ENCODE data around the gene AEBP2. TPM values are rescaled to one million over a fixed set of nuclear protein-coding genes. Genes with fewer than 3 reads are reported as not detected.
A peak's percentile ranks its signal among the peaks of the same experiment; 100 is the strongest.
"Not testable (repeated sequence)": the region's sequence is repeated elsewhere in the genome, so short reads cannot be mapped to it uniquely, and the experiment has no call there.

AEBP2 gene
- total RNA-seq, 1 donor from 2014 or later, result 61.7 TPM

DNA sequence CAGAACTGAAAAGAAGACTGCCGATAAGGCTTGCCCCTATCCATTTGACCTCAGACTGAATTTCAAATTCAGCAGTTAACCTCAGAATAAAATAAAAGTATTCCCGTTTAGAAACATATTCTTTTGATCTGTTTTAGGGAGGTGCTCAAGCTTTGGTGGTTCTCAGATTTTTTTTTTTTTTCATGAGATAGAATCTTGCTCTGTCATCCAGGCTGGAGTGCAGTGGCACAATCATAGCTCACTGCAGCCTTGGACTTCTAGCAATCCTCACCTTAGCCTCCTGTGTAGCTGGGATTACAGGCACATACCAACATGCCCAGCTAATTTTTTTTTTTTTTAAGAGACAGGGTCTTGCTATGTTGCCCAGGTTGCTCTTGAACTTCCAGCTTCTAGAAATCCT is 15.5 kb downstream of the AEBP2 start:
- no peak for DNase-seq (ENCODE audit: low read depth)

DNA sequence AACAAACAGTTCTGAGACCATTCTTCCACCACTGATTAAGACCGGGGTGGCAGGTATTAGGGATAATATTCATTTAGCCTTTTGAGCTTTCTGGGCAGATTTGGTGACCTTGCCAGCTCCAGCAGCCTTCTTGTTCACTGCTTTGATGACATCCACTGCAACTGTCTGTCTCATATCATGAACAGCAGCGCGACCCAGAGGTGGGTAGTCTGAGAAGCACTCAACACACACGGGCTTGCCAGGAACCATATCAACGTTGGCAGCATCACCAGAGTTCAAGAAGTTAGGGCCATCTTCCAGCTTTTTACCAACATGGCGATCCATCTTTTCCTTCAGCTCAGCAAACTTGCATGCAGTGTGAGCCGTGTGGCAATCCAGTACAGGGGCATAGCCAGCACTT is 16.9 kb downstream of the AEBP2 start:
- DNase-seq (ENCODE audit: low read depth), result no peak

- no peak for DNase-seq (ENCODE audit: low read depth)
Observed at GRCh38 chr12:19457561-19457960, 18.3 kb downstream of the AEBP2 start.

DNA sequence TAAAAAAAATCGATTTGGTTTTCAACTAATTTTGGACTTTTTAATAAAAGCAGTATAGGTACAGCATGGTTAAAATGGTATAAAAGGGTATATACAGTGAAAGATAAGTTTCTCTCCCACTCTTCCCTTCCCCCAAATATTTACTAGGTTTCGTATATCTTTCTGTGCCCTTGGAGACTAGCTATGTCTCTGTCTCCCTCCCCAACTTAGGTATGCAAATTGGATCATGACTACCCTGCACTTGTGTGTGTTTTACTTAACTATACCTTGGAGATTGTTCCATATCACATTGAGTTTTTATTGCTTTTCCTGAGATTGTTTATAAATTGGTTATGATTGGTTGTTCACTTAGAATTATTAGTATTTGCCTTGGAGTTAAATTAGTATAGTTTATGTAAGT is 19.4 kb downstream of the AEBP2 start:
- no peak for DNase-seq (ENCODE audit: low read depth)

DNA sequence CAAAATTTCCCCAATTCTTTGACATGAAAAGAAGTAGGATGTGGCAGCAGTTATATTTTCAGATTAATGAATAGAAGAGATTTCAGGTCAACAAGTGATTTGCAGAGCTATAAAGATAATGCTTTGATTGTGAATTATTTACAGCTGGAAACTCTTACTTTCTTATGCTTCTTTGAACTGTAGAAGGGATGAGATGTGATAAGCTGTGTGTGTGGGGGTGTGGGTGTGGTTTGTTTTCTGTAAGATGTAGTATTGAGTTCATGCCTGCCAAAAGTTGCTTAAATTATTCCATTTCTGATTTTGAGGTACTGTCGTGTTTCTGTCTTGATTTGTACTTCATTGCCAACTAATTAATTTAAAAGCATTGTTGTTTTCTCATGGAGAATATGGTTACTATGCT is 22.7 kb downstream of the AEBP2 start:
- no peak for DNase-seq (ENCODE audit: low read depth)

- no peak for DNase-seq (ENCODE audit: low read depth)
Observed at GRCh38 chr12:19462406-19462805, 23.1 kb downstream of the AEBP2 start.

DNA sequence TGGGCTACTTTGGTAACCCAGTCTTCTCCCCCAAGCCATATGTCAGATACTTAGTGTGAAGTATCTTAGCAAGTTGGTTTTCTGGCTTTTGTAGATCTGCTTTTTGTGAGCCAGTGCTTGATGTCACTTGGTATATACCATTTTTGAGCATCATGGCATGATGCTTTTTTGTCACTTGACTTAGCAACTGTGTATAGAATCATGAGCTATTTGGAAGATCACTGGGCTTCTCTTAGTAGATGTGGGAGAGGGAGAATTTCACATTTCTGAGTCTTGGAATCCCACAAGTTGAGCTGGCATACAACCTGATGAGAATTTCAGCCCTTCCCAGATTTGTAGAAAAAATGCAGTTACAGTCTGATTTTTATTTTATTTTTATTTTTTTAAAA is 24.9 kb downstream of the AEBP2 start:
- DNase-seq (ENCODE audit: low read depth), result no peak

DNA sequence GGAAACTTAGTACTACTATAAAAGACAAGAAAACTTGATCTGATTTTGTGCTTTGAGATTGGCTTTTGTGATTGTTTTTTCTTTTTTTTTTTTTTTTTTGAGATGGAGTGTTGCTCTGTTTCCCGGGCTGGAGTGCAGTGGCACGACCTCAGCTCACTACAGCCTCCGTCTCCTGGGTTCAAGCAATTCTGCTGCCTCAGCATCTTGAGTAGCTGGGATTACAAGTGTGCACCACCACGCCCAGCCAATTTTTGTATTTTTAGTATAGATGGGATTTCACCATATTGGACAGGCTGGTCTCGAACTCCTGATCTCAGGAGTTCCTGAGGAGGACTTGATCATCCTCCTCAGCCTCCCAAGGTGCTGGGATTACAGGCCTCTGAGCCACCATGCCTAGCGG is 26.4 kb downstream of the AEBP2 start:
- DNase-seq (ENCODE audit: low read depth), result no peak

DNA sequence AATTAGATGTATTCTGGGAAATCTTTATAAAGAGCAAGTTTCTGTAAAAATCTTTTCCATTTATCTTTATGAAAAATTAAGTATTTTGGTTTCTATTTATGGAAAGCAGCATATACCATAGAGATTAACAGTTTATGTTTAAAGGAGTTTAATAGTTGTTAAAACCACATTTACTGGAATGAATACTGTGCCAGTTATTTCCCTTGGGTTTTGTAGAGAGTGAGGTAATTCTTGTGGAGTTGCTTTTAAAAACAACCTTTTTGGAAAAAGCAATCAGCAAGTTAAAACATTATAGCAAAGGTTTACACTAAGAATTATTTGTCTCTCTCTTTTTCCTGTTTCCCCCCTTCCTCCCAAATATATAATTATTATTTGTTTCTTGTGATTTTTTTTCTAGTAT is 34.9 kb downstream of the AEBP2 start:
- no peak for DNase-seq (ENCODE audit: low read depth)

- DNase-seq (ENCODE audit: low read depth), result not testable (repeated sequence)
Observed at GRCh38 chr12:19475884-19476505, 36.7 kb downstream of the AEBP2 start.

DNA sequence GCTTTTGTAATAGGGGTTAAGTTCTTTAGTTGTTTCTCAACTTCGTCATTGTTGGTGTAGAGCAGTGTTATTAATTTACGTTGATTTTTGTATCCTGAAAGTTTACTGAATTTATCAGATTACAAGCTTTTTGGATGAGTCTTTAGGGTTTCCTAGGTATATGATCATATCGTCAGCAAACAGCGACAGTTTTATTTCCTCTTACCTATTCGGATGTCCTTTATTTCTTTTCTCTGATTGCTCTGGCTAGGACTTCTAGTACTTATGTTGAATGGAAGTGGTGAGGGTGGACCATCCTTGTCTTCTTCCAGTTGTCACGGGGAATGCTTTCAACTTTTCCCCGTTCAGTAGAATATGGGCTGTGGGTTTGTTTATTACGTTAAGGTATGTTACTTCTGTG is 37.8 kb downstream of the AEBP2 start:
- no peak for DNase-seq (ENCODE audit: low read depth)

GRCh38 chr12:19480459-19480858 is 41.2 kb downstream of the AEBP2 start:
- no peak for DNase-seq (ENCODE audit: low read depth)

- DNase-seq (ENCODE audit: low read depth), result peak; percentile 47
Observed at GRCh38 chr12:19482036-19482435, 42.7 kb downstream of the AEBP2 start.

GRCh38 chr12:19482551-19483109 is 43.3 kb downstream of the AEBP2 start:
- peak; percentile 27 for DNase-seq (ENCODE audit: low read depth)

DNA sequence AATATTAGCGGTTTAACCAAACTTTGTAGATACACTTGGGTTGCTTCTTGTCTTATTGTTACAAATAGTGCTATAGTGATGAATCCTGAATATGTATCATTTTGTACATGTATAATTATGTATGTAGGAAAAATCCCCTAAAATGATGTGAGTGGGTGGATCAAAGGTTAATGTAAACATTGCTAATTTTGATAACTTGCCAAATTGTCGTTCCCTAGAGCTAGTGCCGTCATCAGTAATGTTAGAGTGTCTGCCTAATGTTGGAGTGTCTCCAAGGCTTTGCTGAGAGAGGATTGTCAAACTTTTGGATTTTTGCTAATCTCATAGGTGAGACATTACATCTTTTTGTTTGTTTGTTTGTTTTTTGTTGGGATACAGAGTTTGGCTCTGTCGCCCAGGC is 44.4 kb downstream of the AEBP2 start:
- DNase-seq (ENCODE audit: low read depth), result no peak

- no peak for DNase-seq (ENCODE audit: low read depth)
Observed at GRCh38 chr12:19484738-19485137, 45.4 kb downstream of the AEBP2 start.

DNA sequence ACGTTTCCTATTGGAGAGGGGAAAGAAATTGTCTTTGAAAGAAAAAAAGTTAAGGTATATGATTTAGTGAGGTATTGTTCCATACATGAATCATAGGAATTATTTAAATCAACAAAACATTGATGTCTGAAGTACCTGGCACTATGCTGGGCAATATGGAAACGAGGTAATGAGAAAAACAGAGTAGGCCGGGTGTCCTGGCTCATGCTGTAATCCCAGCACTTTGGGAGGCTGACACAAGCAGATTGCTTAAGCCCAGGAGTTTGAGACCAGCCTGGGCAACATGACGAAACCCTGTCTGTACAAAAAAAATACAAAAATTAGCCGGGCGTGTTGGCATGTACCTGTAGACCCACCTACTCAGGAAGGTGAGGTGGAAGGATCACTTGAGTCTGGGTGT is 45.9 kb downstream of the AEBP2 start:
- DNase-seq (ENCODE audit: low read depth), result no peak

DNA sequence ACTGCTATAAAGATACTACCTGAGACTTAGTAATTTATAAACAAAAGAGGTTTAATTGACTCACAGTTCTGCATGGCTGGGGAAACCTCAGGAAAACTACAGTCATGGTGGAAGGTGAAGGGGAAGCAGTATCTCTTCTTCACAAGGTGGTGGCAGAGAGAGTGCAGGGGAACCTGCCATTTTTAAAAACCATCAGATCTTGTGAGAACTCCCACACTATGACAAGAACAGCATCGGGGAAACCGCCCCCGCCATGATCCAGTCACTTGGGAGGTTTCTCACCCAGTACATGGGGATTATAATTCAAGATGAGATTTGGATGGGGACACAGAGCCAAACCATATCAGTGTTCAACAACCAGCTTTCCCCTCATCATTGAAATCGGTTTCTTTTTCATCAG is 49.9 kb downstream of the AEBP2 start:
- no peak for DNase-seq (ENCODE audit: low read depth)

DNA sequence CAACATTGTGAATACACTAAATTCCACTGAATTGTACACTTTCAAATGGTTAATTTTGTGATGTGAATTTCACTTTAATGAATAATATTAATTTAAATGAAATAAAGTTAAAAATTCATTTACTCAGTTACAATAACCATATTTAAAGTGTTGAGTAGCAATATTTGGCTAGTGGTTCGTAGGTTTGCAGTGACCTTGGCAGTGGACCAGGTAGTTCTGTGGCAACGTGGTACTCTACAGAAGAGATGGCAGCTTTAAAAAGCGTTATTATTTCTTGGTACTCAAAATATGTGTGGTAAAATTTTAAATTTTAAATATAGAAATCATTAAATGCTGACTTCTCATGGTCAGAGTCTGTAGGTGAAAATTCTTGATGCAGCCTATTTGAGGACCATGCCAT is 51.6 kb downstream of the AEBP2 start:
- no peak for DNase-seq (ENCODE audit: low read depth)

- peak; percentile 13 for DNase-seq (ENCODE audit: low read depth)
Observed at GRCh38 chr12:19491863-19492262, 52.6 kb downstream of the AEBP2 start.

DNA sequence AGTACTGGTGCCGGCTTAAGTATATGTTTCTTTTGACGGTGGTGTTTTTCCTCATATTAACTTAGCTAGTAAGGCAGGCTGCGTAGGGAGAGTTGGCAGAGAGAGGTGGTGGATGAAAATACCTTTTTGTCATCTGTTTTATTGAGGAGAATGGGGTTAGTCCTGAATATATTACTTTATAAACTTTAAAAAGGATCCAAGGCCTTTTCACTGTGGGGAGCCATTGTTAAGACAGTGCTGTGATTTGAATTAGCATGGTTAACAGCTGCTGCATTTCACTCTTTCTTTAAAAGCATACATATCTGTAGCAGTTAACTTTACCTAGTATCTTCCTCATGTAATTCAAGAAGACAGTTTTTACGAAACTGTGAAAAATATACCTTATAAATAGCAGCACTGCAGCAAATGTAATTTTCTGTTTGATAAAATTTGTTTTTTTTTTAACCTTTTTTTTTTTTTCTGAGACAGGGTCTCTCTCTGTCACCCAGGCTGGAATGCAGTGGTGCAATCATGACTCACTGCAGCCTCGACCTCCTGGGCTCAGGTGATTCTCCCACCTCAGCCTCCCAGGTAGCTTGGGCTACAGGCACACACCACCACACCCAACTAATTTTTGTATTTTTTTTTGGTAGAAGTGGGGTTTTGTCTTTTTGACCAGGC is 57.1 kb downstream of the AEBP2 start:
- no peak for DNase-seq (ENCODE audit: low read depth)

- DNase-seq (ENCODE audit: low read depth), result no peak
Observed at GRCh38 chr12:19498099-19498498, 58.8 kb downstream of the AEBP2 start.

DNA sequence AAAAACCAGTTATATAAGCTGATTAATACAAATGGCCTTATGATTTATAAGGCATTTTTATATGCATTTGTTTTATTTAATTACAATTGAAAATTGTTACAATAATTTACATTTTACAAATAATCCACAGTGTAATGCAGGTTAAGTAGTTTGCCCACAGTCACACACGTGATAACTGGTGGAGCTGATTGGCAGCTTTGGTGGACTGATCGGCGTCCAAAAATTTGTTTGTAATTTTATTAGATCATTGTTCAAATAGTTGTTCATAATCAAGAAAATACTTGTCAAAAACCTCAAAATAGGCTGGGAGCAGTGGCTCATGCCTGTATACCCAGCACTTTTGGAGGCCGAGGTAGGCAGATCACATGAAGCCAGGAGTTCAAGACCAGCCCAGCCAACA is 59.7 kb downstream of the AEBP2 start:
- no peak for DNase-seq (ENCODE audit: low read depth)

GRCh38 chr12:19506497-19506896 is 67.2 kb downstream of the AEBP2 start:
- DNase-seq (ENCODE audit: low read depth), result no peak

Data from renal cortical epithelial cell (primary cell).